Nephron (organoid): ENCODE results near the gene SH2B2.

Experiments used
- H3K27ac Mint-ChIP-seq, 3 experiments: 2 replicates each; pipeline ENCODE4 v1.8.0; 2020; ENCODE audit warnings: mixed read lengths in 3 of 3, mild to moderate bottlenecking in 2 of 3, moderate library complexity in 1 of 3
- H3K27me3 Mint-ChIP-seq: 2 replicates; pipeline ENCODE4 v1.8.0; 2021; ENCODE audit warnings: low read depth, mild to moderate bottlenecking, moderate library complexity, mixed read lengths
- H3K36me3 Mint-ChIP-seq: 2 replicates; pipeline ENCODE4 v1.8.0; 2020; ENCODE audit warnings: low read depth, mixed read lengths
- H3K4me1 Mint-ChIP-seq: 2 replicates; pipeline ENCODE4 v1.8.0; 2020; ENCODE audit warnings: mixed read lengths
- H3K4me3 Mint-ChIP-seq, 3 experiments: 2 replicates each; pipeline ENCODE4 v1.8.0; 2020; ENCODE audit warnings: mild to moderate bottlenecking in 3 of 3, mixed read lengths in 3 of 3, moderate library complexity in 2 of 3
- H3K9me3 Mint-ChIP-seq: 2 replicates; pipeline ENCODE4 v1.8.0; 2020; ENCODE audit warnings: mixed read lengths
- TF ChIP-seq, protein P1 (sequence below), 3 experiments: fragments of 200-600 bp; sonication (generic); IDR thresholded peaks; one replicate each; pipeline ENCODE4 v1.5.0; 2021; ENCODE audit warnings: antibody characterized with exemption in 3 of 3; ENCODE audit not compliant: unreplicated experiment in 3 of 3

SH2B2 gene

DNA sequence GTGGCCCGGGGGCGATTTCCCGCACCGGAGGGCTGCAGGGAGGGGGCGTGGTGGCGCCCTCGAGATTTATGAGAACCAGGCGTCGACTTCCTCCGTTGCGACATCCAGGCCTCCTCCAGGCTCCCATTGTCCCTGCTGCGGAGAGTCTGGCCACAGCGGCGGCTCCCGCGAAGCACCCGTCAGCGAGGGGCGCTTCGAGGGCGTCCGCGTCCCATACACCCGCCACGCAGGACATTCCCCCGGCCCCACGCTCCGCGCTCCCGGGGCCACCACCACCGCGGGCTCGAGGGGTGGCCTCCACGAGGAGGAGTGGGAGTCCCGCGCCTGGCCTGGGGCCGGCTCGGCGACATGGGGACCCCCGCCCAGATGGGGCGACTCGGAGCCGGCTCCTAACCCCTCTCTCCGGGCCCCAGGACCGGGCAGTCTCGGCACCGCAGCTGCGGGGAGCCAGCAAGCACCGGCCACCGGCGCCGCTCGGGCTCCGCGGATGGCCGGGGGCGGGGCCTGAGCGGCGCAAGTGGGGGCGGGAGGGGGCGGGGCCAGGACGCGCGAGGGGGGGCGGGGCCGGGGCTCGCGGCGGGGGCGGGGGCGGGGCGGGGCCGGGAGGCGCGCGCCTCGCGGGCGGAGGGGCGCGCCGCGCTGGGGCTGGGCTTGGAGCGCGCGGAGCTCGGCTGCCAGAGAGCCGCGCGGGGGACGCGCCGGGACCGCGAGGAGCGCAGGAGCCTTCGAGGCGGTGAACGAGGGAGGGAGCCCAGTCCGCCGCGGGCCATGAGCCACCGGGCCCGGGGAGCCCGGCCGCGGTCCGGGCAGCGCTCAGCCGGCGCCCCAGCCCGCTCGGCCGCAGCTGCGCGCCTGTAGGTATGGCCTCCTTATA lies at the start of gene SH2B2:
Gene SH2B2, plus strand, starts transcription at position 632 of the 874 bp plus-strand sequence. CDS start 13,683 bp downstream, outside the sequence.
- TF ChIP-seq, protein P1, sequence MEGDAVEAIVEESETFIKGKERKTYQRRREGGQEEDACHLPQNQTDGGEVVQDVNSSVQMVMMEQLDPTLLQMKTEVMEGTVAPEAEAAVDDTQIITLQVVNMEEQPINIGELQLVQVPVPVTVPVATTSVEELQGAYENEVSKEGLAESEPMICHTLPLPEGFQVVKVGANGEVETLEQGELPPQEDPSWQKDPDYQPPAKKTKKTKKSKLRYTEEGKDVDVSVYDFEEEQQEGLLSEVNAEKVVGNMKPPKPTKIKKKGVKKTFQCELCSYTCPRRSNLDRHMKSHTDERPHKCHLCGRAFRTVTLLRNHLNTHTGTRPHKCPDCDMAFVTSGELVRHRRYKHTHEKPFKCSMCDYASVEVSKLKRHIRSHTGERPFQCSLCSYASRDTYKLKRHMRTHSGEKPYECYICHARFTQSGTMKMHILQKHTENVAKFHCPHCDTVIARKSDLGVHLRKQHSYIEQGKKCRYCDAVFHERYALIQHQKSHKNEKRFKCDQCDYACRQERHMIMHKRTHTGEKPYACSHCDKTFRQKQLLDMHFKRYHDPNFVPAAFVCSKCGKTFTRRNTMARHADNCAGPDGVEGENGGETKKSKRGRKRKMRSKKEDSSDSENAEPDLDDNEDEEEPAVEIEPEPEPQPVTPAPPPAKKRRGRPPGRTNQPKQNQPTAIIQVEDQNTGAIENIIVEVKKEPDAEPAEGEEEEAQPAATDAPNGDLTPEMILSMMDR (IDR thresholded peaks at IDR 0.05; ENCODE audit: unreplicated experiment in 3 of 3), result no peak
- H3K27ac Mint-ChIP-seq, result peak within 1 kb of the TSS in 1 of 3 experiments; percentile 65
- H3K4me1 Mint-ChIP-seq, result peaks cover 29% of the 10 kb centered on the region
- no peaks in the 10 kb centered on the region for H3K9me3 Mint-ChIP-seq
- H3K27me3 Mint-ChIP-seq, result peaks cover 11% of the 10 kb centered on the region
- peak within 1 kb of the TSS; percentile 81 to 89 (median 88) for H3K4me3 Mint-ChIP-seq
- no peaks in the 10 kb centered on the region for H3K36me3 Mint-ChIP-seq

DNA sequence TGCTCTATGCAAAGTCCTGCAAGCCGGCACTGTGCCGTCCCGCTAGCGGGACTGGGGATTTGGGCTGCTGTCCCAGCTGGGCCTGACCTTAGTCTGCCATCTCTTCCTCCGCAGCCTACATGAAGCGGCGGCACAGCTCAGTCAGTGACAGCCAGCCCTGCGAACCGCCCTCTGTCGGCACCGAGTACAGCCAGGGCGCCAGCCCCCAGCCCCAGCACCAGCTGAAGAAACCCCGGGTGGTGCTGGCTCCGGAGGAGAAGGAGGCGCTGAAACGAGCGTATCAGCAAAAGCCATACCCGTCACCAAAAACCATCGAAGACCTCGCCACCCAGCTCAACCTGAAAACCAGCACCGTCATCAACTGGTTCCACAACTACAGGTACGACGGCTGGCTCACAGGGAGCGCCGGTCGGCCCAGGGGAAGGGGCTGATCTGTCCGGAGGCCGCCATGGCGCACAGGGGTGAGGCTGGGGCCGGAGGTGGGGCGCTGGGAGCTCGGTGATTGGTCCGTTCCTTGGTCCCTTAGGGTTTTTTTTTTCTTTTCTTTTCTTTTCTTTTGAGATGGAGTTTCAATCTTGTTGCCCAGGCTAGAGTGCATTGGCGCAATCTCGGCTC lies 47.4 kb upstream of the SH2B2 start:
- Mint-ChIP-seq H3K27me3 (no peaks in the 10 kb centered on the region), H3K4me1 (peaks cover 7% of the 10 kb centered on the region), H3K27ac (no peak overlapping the region), H3K9me3 (no peaks in the 10 kb centered on the region), H3K4me3 (no peak overlapping the region), H3K36me3 (peaks cover 41% of the 10 kb centered on the region)
- TF ChIP-seq, protein P1 (IDR thresholded peaks at IDR 0.05; ENCODE audit: unreplicated experiment in 3 of 3), result no peak

DNA sequence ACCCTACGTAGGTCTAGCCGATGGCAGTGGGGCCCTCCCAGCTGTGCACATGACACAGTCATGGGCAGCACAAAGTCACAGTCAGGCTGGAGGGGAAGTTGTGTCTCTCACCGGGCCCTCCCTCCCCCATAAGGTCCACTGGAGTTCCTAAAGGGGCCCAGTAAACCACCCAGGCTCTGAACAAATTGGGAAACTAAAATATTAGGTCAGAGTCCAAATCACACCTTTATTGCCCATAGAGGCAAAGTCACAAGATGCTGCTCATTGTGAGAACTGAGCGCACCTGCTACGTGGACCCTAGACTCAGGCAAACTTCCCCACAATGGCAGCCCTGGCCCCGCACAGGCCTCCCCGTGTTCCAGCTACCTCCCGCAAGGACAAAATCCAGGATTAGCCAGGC lies 45.2 kb upstream of the SH2B2 start:
- Mint-ChIP-seq H3K36me3 (peaks cover 34% of the 10 kb centered on the region), H3K9me3 (no peaks in the 10 kb centered on the region), H3K4me1 (peaks cover 5% of the 10 kb centered on the region), H3K4me3 (no peak overlapping the region), H3K27me3 (no peaks in the 10 kb centered on the region), H3K27ac (no peak overlapping the region)
- TF ChIP-seq, protein P1 (IDR thresholded peaks at IDR 0.05; ENCODE audit: unreplicated experiment in 3 of 3), result no peak

DNA sequence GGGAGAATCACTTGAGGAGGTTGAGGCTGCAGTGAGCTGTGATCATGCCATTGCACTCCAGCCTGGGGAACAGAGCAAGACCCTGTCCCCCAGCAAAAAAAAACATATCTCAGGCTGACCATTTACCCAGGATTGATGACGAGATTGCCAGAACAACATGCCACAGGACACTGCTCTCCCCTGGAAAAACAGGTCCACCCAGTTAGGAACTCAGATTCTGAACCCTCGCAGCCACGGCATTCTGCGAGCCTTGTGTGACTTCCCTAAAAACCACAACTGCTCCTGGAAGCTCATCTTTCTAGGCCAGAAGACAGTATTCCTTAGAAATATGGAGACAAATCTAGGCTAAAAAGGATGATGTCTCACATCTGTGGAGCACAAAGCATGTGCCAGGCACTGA lies 42.1 kb upstream of the SH2B2 start:
- Mint-ChIP-seq H3K4me1 (no peaks in the 10 kb centered on the region), H3K27ac (no peak overlapping the region), H3K9me3 (no peaks in the 10 kb centered on the region), H3K27me3 (no peaks in the 10 kb centered on the region), H3K36me3 (peaks cover 26% of the 10 kb centered on the region), H3K4me3 (no peak overlapping the region)
- TF ChIP-seq, protein P1 (IDR thresholded peaks at IDR 0.05; ENCODE audit: unreplicated experiment in 3 of 3), result no peak

DNA sequence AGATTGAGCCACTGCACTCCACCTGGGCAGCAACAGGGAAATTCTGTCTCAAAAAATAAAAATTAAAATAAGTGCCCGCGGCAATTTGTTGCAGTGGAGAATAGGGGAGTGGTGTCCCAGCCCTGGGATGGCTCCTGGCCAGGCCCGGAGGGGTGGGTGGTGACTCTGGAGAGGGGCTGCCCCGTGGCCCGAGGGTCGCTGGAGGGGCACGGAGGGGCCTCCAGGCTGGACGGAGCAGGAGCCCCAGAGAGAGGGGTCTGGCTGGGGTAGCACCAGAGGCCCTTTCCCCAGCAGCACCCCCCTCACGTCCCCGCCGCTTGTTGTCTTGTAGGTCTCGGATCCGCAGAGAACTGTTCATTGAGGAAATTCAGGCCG lies 38.6 kb upstream of the SH2B2 start:
- no peak overlapping the region for H3K27ac Mint-ChIP-seq
- H3K9me3 Mint-ChIP-seq, result no peaks in the 10 kb centered on the region
- peaks cover 23% of the 10 kb centered on the region for H3K4me1 Mint-ChIP-seq
- no peak overlapping the region for H3K4me3 Mint-ChIP-seq
- no peaks in the 10 kb centered on the region for H3K27me3 Mint-ChIP-seq
- H3K36me3 Mint-ChIP-seq, result peaks cover 31% of the 10 kb centered on the region
- TF ChIP-seq, protein P1 (IDR thresholded peaks at IDR 0.05; ENCODE audit: unreplicated experiment in 3 of 3), result no peak
